Upper lobe of left lung (tissue), 6 donors: Measurements from ENCODE around the gene RAD51D. TPM values are rescaled to one million over a fixed set of nuclear protein-coding genes. Genes with fewer than 3 reads are reported as not detected.
A peak's percentile ranks its signal among the peaks of the same experiment; 100 is the strongest.
"Not testable (repeated sequence)": the region's sequence is repeated elsewhere in the genome, so short reads cannot be mapped to it uniquely, and the experiment has no call there.

ENCODE experiments used
- ATAC-seq, 2 donors: fragments of 200-7000 bp; cut with Tn5 transposase; one replicate each; pipeline ENCODE4 v1.9.1; 2022; ENCODE audit warnings: mild to moderate bottlenecking in 2 of 2, moderate library complexity in 2 of 2; ENCODE audit not compliant: low FRiP score in 2 of 2
- DNase-seq, 2 donors: peaks; one replicate each; pipeline ENCODE4 v3.0.0-alpha.2; 2019 to 2020
- H3K27ac ChIP-seq, 4 donors: fragments of 200-600 bp; sonication (generic); one replicate each; pipeline ENCODE4 v1.5.1; 2016 to 2019
- H3K27me3 ChIP-seq, 4 donors: fragments of 200-600 bp; sonication (generic); one replicate each; pipeline ENCODE4 v1.5.1; 2017 to 2019
- H3K36me3 ChIP-seq, 4 donors: fragments of 200-600 bp; sonication (generic); one replicate each; pipeline ENCODE4 v1.5.1; 2016 to 2019
- H3K4me1 ChIP-seq, 4 donors: fragments of 200-600 bp; sonication (generic); one replicate each; pipeline ENCODE4 v1.5.1; 2018 to 2019
- H3K4me3 ChIP-seq, 4 donors: fragments of 200-600 bp; sonication (generic); one replicate each; pipeline ENCODE4 v1.5.1; 2017 to 2019; ENCODE audit warnings: mild to moderate bottlenecking in 2 of 4, moderate library complexity in 1 of 4
- H3K9me3 ChIP-seq, 4 donors: fragments of 200-600 bp; sonication (generic); one replicate each; pipeline ENCODE4 v1.5.1; 2018 to 2019
- CTCF ChIP-seq, 6 experiments: fragments of 450-650 bp in 4 of 6; fragments of 200-600 bp in 2 of 6; sonication (generic) in 2 of 6; IDR thresholded peaks; one replicate each; pipeline ENCODE4 v1.5.1; 2016 to 2019; ENCODE audit warnings: antibody characterized with exemption in 6 of 6
- EP300 ChIP-seq, 4 donors: sonication (generic); formaldehyde crosslinking; IDR thresholded peaks; one replicate each; pipeline ENCODE4 v1.5.1; 2017; ENCODE audit warnings: antibody characterized with exemption in 4 of 4, control low read depth in 2 of 4
- POLR2A ChIP-seq, 4 donors: fragments of 450-650 bp; IDR thresholded peaks; one replicate each; pipeline ENCODE4 v1.5.1; 2016 to 2017; ENCODE audit warnings: antibody characterized with exemption in 4 of 4, mild to moderate bottlenecking in 2 of 4
- POLR2AphosphoS5 ChIP-seq, 2 donors: sonication (generic); formaldehyde crosslinking; IDR thresholded peaks; one replicate each; pipeline ENCODE4 v1.5.1; 2017; ENCODE audit warnings: antibody characterized with exemption in 2 of 2
- WGBS, 2 donors: methylation state at CpG; one replicate each; pipeline ENCODE4 v1.1.5; 2017 to 2018; 5-methylcytosine and 5-hydroxymethylcytosine counted together
- total RNA-seq, 6 donors: library from RNA; depleted of rRNA in 4 of 6; stranded (reverse); fragments of >200 nt in 4 of 6; gene quantifications; one replicate each; pipeline versions ENCODE4 v1.1.0 to v1.2.1, GENCODE V29; 2016 to 2021
- donor health status: DM: no; HTN: no; CAD: no; lungs with moderate emphysema.
- donor health status: DM: no; HTN: yes; CAD: no; lungs with severe emphysema.

Gene RAD51D
- total RNA-seq, 6 donors from 2014 or later = 3.5 to 14.7 (median 7.5) TPM

GRCh38 chr17:35159940-35160339, 40.3 kb upstream of the RAD51D start:
- no peak for TF ChIP-seq EP300 (IDR thresholded peaks at IDR 0.05)
- TF ChIP-seq POLR2AphosphoS5 (IDR thresholded peaks at IDR 0.05) = no peak
- no peak for TF ChIP-seq CTCF (IDR thresholded peaks at IDR 0.05)
- no peak for TF ChIP-seq POLR2A (IDR thresholded peaks at IDR 0.05)
- Histone ChIP-seq H3K27me3 (no peaks in the 10 kb centered on the region), H3K4me3 (no peak overlapping the region), H3K4me1 (peaks cover 0 to 8% (median 0%) of the 10 kb centered on the region in 4 donors), H3K36me3 (no peaks in the 10 kb centered on the region), H3K27ac (peak overlapping the region in 1 of 4 donors; percentile 30), H3K9me3 (no peaks in the 10 kb centered on the region)
- no peak for DNase-seq
- 47 to 54% methylated on average over 2 of the region's 2 CpGs for WGBS, 2 donors
- no peak for ATAC-seq

DNA sequence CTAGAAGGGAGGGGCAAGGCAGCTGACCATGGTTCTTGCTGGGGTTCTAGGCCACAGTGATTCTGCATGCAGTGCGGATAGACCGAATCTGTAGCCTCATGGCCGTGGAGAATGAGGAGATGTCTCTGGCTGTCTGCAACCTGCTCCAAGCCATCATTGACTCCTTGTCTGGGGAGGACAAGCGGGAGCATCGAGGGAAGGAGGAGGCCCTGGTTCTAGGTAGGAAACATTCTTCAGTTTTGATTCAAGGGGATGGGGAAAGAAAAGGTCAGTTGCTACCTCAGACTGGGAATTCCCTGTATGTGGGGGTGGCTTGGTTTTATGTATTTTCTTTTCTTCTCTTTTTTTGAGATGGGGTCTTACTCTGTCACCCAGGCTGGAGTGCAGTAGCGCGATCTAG, 35.6 kb upstream of the RAD51D start:
- DNase-seq = no peak
- ATAC-seq = no peak
- no peaks in the 10 kb centered on the region for H3K27me3 ChIP-seq
- no peak overlapping the region for H3K27ac ChIP-seq
- H3K4me1 ChIP-seq = no peaks in the 10 kb centered on the region
- 95% methylated on average over 4 to 7 of the region's 7 CpGs for WGBS, 2 donors
- no peaks in the 10 kb centered on the region for H3K9me3 ChIP-seq
- TF ChIP-seq POLR2AphosphoS5 (IDR thresholded peaks at IDR 0.05) (no peak), EP300 (IDR thresholded peaks at IDR 0.05) (no peak), POLR2A (IDR thresholded peaks at IDR 0.05) (no peak), CTCF (IDR thresholded peaks at IDR 0.05) (no peak)
- no peak overlapping the region for H3K4me3 ChIP-seq
- no peaks in the 10 kb centered on the region for H3K36me3 ChIP-seq

DNA sequence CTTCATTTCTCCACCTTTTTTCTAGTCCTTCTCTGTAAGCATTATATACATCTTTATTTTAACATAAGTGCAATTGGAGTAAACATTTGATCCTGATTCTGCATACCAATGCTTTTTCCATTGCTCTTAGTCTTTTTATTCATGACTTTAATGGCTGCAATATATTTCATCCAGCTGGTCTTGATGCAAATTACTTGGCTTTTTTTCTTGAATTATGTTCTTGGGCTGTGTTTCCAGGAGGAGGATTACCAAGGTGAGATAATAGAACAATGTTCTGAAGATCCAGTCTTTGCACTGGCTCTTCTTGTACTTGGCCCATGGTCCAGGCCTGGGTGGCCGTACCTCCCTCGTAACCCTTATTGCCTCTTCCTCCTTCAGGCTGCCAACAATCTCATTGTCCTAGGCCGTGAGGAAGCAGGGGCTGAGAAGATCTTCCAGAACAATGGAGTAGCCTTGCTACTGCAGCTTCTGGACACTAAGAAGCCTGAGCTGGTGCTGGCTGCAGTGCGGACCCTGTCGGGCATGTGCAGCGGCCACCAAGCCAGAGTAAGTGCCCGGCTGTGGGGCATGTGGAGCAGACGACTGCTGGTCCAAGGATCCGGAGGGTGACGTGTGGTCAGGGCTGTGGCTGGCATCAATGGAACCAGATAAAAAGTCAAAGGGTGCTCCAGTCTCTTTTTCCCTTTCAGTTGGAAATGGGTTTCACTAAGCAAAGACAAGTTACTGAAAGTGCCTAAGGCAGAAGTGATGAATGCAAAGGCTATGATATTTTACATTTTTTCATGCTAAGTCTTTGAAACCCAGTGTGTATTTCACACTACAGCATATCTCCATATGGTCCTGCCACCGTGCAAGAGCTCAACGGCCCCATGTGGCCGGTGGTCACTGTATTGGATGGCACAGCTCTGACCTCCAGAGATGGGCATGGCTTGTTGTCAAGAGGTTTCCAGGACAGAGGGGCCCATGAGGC, 34.8 kb upstream of the RAD51D start:
- ATAC-seq (peak in 1 of 2 donors; percentile 34), DNase-seq (peak in 1 of 2 donors; percentile 36)
- Histone ChIP-seq H3K4me3 (no peak overlapping the region), H3K4me1 (no peaks in the 10 kb centered on the region), H3K9me3 (no peaks in the 10 kb centered on the region), H3K36me3 (no peaks in the 10 kb centered on the region), H3K27ac (no peak overlapping the region), H3K27me3 (no peaks in the 10 kb centered on the region)
- no peak for TF ChIP-seq POLR2AphosphoS5 (IDR thresholded peaks at IDR 0.05)
- no peak for TF ChIP-seq POLR2A (IDR thresholded peaks at IDR 0.05)
- no peak for TF ChIP-seq CTCF (IDR thresholded peaks at IDR 0.05)
- TF ChIP-seq EP300 (IDR thresholded peaks at IDR 0.05) = no peak
- 87 to 92% methylated on average over 12 to 13 of the region's 13 CpGs for WGBS, 2 donors

GRCh38 chr17:35152421-35153140, 32.9 kb upstream of the RAD51D start:
- Histone ChIP-seq H3K9me3 (no peaks in the 10 kb centered on the region), H3K36me3 (no peaks in the 10 kb centered on the region), H3K27me3 (no peaks in the 10 kb centered on the region), H3K27ac (no peak overlapping the region), H3K4me3 (no peak overlapping the region), H3K4me1 (no peaks in the 10 kb centered on the region)
- no peak for TF ChIP-seq EP300 (IDR thresholded peaks at IDR 0.05)
- TF ChIP-seq POLR2A (IDR thresholded peaks at IDR 0.05) = no peak
- no peak for TF ChIP-seq CTCF (IDR thresholded peaks at IDR 0.05)
- TF ChIP-seq POLR2AphosphoS5 (IDR thresholded peaks at IDR 0.05) = no peak
- ATAC-seq (no peak), DNase-seq (no peak)
- WGBS, 2 donors = 56 to 64% methylated on average over 13 of the region's 13 CpGs

DNA sequence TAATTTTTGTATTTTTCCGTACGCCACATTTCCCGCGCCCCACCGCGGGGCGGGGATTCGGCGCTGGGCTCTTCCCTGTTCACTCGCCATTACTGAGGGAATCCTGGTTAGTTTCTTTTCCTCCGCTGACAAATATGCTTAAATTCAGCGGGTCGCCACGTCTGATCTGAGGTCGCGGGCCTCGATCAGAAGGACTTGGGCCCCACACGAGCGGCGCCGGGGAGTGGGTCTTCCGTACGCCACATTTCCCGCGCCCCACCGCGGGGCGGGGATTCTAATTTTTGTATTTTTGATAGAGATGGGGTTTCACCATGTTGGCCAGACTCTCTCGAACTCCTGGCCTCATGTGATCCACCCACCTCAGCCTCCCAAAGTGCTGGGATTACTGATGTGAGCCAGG, 31.4 kb upstream of the RAD51D start:
- DNase-seq = peak in 1 of 2 donors; percentile 60
- H3K9me3 ChIP-seq, H3K27ac ChIP-seq, H3K27me3 ChIP-seq, H3K36me3 ChIP-seq, H3K4me1 ChIP-seq, ATAC-seq, H3K4me3 ChIP-seq: not testable (repeated sequence)
- WGBS, 2 donors = 96% methylated on average over 29 of the region's 29 CpGs
